CD4-positive, alpha-beta T cell treated with Interleukin-6 at 100 ng/mL for 8 hours (primary cell): ENCODE measurements around the gene GNL3.
A peak's percentile ranks its signal among the peaks of the same experiment; 100 is the strongest.
"Not testable (repeated sequence)": the region's sequence is repeated elsewhere in the genome, so short reads cannot be mapped to it uniquely, and the experiment has no call there.

Experiments used
- DNase-seq: peaks from one replicate; pipeline ENCODE4 v3.0.0-alpha.2; 2020; ENCODE audit warnings: mixed read lengths, low spot score

GNL3 gene, protein sequence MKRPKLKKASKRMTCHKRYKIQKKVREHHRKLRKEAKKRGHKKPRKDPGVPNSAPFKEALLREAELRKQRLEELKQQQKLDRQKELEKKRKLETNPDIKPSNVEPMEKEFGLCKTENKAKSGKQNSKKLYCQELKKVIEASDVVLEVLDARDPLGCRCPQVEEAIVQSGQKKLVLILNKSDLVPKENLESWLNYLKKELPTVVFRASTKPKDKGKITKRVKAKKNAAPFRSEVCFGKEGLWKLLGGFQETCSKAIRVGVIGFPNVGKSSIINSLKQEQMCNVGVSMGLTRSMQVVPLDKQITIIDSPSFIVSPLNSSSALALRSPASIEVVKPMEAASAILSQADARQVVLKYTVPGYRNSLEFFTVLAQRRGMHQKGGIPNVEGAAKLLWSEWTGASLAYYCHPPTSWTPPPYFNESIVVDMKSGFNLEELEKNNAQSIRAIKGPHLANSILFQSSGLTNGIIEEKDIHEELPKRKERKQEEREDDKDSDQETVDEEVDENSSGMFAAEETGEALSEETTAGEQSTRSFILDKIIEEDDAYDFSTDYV

DNA sequence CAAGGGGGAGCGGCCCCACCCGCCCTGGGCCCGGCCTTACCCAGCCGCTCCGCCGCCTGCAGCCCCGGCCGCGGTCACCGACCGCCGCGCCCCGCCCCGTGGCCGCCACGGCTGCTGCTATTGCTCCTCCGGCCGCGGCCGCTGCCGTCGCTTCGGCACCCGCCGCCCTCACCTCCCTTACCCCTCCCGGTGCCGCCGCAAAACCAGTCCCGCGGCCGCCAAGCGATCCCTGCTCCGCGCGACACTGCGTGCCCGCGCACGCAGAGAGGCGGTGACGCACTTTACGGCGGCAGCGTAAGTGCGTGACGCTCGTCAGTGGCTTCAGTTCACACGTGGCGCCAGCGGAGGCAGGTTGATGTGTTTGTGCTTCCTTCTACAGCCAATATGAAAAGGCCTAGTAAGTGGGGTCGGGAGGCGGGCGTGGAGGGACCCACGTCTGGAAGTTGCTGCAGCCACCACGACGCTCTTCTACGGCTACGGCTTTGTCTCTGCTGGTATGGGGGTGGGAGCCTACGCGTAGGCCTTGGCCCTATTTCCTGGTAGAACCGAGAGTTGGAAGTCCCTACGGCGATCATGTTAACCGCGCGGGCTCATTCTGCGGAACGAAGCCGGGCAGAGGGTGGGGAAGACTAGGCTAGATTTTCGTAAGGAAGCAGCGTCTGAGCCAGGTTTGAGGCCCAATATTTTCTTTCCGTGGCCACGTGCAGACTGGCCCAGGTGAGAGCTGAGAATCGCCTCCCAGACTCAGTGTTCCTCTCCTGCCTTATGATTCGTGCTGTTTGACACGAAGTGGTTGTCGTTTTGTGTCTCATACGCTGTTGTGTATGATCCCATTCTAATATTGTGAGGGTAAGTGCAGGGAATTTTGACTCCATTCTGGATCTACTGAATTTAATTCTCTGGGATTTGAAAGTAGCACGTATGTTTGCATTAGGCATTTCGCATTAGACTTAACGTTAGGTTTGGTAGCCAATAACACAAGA lies at the start of gene GNL3, which contains the start of gene PBRM1:
GNL3 (plus strand) TSS at position 324 of the 983 bp plus-strand sequence; CDS start at position 385, 61 bp downstream.
PBRM1 (minus strand) TSS at position 205 of the 983 bp plus-strand sequence.
- peak; percentile 90 for DNase-seq

- DNase-seq: no peak
These were observed 49.2 kb upstream of the GNL3 start for GRCh38 chr3:52636673-52637072.

GRCh38 chr3:52645549-52645948 lies 40.3 kb upstream of the GNL3 start:
- DNase-seq: no peak

DNA sequence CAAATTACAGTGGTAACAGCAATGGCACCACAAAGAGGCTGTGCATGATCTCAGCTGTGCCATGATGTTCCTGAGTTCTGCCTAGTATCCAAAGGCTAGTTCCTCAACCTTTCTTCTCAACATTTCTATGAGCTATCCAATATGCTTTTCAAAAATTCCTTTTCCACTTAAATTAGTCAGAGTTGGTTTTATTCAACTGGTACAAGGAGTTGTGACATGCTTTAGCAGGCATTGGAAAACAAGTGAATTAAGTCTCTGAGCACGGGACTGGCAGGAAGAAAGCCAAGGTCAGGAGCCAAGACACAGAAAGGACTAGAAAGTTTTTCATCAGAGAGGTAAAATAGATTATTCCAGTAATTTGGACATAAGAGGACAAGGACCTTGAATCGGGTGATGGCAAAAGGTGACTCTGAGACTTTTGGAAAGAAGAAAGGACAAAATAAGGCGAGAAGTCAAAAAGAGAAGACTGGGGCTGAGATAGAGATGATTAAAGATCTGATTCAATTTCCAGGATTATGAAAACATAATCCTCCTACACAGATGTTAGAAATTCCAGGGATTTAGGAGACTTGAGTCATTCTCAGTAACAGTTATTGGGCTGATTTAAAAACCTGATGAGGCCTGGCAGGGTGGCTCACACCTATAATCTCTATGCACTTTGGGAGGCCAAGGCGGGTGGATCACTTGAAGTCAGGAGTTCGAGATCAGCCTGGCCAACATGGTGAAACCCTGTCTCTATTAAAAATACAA lies 36.2 kb upstream of the GNL3 start:
- no peak for DNase-seq

- no peak for DNase-seq
These were observed 35.4 kb upstream of the GNL3 start for GRCh38 chr3:52650439-52650838.

- no peak for DNase-seq
These were observed 34.2 kb upstream of the GNL3 start for GRCh38 chr3:52651592-52651991.

DNA sequence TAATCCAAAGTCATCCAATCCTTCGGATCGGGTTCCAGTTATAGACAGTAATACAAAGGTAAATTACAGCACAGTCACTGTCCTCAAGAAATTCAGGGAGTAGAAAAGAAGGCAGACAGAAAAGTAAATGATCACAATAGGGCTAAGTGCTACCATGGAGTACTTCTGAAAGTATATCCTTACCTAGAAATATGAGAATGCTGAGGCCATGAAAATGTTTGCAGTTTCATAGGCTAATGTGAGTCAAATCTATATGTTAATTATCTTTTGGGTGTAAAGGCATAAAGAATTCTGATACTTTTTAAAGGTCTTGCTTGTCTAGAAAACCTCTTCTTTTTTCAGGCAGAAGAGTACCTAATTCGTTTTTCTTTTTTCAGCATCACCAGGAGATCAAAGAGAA lies 29.9 kb upstream of the GNL3 start:
- DNase-seq: no peak

- no peak for DNase-seq
These were observed 25.8 kb upstream of the GNL3 start for GRCh38 chr3:52660046-52660445.

- DNase-seq: no peak
These were observed 22.7 kb upstream of the GNL3 start for GRCh38 chr3:52663098-52663497.

- peak; percentile 23 for DNase-seq
These were observed 15.0 kb upstream of the GNL3 start for GRCh38 chr3:52670621-52671521.

DNA sequence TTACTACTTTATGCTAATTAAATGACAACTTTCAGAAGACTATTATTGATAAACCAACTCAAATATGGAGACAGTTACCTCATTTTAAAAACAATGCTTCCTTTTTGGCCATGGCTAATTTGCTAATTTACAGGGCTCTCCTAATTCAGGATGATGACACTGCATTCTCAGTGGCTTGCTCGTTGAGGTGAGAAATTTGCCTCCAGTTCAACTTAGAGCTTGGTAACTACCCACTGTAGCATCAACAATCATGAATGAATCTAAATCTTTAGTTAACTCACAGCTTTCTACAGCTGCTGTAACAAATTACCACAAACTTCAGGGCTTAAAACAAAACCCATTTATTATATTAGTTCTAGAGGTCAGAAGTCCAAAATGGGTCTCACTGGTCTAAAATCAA lies 14.2 kb upstream of the GNL3 start:
- no peak for DNase-seq

GRCh38 chr3:52676201-52676600 lies 9.6 kb upstream of the GNL3 start:
- DNase-seq: not testable (repeated sequence)

GRCh38 chr3:52678265-52679198 lies 7.3 kb upstream of the GNL3 start:
- DNase-seq: no peak

DNA sequence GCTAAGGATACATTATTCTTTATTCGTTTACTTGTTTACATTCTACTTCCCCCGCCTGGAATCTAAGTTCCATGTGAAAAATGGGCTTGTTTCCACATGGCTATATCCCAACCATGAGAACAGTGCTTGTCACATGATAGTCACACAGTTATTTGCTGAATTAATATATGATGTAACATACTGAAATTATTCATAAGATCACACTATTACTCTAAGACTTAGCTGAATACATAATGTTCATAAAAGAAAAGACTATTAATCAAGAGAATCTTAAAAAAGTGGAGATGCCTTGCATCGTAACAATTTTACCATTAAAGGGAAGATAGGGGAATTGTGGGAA lies 6.7 kb upstream of the GNL3 start:
- no peak for DNase-seq

DNA sequence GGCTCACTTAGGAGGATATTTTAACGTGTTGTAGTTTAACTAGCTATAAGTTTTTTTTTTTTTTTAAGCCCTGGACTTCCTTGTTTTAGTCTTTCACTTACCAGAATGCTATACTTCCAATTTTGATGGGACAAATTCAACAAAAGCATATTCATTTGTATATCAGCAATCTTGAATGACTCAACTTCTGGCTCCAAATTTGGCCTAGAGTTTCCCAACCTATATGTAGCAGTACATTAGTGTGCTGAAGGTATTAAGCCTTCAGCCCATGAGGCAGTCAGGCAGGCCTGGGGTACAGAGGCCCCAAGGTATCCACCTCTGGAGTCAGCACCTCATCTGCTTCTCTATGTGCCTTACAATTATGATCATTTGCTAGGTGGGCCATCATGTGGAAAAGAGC lies 6.0 kb upstream of the GNL3 start:
- DNase-seq: no peak

DNA sequence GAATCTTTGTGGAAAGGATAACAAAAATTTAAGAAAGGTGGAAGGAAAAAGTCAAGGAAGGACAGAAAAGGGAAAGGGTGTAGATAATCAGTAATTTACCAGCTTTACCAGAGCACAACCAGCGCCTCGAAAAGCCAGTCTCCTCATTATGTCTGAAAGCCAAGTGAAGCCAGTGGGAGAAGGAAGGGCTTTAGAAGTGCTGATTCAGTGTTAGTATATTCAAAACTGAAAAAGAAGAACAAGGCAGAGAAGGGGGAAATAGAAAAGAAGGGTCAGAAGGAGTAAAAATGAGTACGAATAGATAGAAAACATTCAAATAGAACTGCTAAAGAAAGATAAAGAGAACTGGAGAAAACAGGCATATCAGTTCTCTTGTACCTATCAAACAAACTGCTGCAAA lies 4.2 kb upstream of the GNL3 start:
- DNase-seq: no peak

GRCh38 chr3:52682016-52682415 lies 3.8 kb upstream of the GNL3 start:
- DNase-seq: no peak

- no peak for DNase-seq
These were observed 2.2 kb upstream of the GNL3 start for GRCh38 chr3:52683611-52684010.

DNA sequence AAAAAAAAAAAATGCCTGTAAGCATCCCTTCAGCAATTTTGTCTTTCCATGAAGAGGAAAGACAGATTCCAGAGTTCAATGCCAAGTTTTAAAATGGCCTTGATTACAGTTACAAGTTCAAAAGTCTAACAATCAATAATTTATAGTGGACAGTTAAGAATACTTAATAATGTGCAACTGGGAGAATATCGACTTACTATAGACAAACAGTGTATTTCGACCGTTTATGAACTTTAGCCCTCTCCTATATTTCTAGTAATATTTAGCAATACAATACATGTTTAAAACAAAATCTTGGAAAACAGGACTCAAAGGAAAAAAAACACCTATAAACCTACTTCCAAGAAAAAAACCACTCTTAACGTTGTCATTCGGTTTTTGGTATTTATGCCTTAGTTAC lies 1.6 kb upstream of the GNL3 start:
- DNase-seq: no peak

- DNase-seq: peak; percentile 66
These were observed 535 bp upstream of the GNL3 start for GRCh38 chr3:52685285-52685708.
